Astrocyte of the cerebellum (primary cell): Measurements from ENCODE around the gene KNCN.

Experiments used
- DNase-seq: peaks from one replicate; pipeline ENCODE4 v3.0.0-alpha.2; 2011; ENCODE audit warnings: low read depth
- H3K4me3 ChIP-seq: 2 replicates; pipeline ENCODE4 v1.5.1; 2011; ENCODE audit warnings: mild to moderate bottlenecking, low read depth, low read length, moderate library complexity
- in situ Hi-C: cut with HindIII; loops from 2 replicates; pipeline ENCODE4 v1.10.0; 2017; ENCODE audit warnings: low sequenced_read_pairs
- TF ChIP-seq, protein P1 (sequence below): IDR thresholded peaks from 2 replicates; pipeline ENCODE4 v1.5.1; 2012; ENCODE audit warnings: low read length, low read depth, moderate library complexity, mild to moderate bottlenecking; ENCODE audit errors: missing control alignments

KNCN gene

DNA sequence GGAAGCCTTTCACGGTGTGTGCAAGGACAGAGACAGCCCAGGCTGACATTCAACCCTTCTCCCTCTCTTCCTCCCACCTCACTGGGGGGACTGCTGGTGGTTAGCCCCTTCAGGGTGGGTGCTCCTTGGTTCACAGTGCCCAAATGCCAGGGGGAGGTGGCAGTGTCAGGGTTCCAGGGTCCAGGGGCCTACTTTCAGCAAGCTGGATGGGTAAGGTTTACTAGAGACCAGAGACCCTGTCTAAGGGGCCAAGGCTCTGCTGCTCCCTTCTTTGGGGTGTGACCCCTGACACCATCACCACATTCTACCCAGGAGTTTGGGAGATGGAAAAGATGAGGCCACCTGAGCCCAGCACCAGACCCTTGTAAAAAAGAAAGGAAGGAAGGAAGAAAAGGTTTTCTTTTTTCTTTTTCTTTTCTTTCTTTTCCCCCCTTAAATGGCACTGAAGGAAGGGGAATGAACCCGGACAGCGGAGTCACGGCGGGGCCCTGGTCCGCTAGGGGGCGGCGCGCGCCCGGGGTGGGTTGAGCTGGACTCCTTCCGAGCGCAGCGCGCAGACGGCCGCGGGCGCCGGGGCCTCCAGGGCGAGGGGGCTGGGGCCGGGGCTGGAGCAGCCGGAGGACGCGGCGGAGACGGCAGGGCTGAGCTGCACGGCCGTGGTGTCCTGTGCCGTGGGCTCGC lies 18.8 kb downstream of the KNCN start:
- no peak for DNase-seq
- in situ Hi-C loops: no loop called here
- no peak overlapping the region for H3K4me3 ChIP-seq
- TF ChIP-seq, protein P1, sequence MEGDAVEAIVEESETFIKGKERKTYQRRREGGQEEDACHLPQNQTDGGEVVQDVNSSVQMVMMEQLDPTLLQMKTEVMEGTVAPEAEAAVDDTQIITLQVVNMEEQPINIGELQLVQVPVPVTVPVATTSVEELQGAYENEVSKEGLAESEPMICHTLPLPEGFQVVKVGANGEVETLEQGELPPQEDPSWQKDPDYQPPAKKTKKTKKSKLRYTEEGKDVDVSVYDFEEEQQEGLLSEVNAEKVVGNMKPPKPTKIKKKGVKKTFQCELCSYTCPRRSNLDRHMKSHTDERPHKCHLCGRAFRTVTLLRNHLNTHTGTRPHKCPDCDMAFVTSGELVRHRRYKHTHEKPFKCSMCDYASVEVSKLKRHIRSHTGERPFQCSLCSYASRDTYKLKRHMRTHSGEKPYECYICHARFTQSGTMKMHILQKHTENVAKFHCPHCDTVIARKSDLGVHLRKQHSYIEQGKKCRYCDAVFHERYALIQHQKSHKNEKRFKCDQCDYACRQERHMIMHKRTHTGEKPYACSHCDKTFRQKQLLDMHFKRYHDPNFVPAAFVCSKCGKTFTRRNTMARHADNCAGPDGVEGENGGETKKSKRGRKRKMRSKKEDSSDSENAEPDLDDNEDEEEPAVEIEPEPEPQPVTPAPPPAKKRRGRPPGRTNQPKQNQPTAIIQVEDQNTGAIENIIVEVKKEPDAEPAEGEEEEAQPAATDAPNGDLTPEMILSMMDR: peak; percentile 75

DNA sequence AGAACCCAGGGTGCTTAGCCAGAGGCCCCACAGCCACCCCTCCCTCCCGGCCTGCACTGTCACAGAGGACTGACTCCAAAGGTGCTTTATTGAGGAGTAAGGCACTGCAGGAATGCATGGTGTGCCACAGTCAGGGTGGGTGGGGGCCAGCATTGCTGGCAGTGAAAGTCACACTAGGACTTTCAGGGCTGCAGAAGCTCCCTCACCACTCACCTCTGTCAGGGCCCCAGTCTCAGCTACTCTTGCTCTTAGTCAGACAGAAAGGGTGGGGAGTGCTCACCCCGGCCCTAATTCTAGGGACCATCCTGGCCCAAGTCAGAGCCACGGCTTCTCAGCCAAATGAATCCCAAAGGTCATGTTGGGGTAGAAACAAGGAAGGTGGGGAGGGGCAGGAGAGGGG lies 19.4 kb downstream of the KNCN start:
- DNase-seq: no peak
- TF ChIP-seq, protein P1: no peak
- H3K4me3 ChIP-seq: no peak overlapping the region
- in situ Hi-C loops: no loop called here

DNA sequence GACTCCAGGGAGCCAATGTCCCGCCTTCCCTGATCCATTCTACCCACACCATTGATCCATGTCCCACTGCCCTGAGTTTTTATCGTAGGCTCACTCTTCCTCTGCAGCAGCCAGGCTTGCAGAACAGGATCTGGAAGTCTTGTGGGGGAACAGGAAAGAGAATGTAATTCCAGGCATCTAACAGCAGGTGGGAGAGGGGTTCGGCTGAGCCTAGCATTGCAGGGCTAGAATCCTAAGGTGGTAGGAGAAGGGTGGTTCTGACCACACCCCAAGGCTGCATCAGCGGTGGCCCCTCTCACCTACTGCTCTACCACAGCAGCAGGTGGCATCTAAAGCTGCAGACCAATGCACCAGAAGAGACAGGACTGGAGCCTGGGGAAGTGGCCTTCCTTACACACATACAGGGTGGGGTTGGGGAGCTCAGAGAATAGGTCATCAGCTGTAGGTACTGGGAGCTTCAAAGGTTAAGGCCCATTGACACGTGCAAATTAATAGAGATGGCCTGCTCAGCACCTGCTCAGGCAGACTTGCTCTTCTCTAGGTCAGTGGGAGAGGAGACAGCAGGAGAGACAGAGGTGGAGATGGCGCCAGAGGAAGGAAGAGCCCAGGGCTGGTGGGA lies 20.5 kb downstream of the KNCN start:
- TF ChIP-seq, protein P1: peak; percentile 13
- DNase-seq: no peak
- no peak overlapping the region for H3K4me3 ChIP-seq
- in situ Hi-C loops: no loop called here

DNA sequence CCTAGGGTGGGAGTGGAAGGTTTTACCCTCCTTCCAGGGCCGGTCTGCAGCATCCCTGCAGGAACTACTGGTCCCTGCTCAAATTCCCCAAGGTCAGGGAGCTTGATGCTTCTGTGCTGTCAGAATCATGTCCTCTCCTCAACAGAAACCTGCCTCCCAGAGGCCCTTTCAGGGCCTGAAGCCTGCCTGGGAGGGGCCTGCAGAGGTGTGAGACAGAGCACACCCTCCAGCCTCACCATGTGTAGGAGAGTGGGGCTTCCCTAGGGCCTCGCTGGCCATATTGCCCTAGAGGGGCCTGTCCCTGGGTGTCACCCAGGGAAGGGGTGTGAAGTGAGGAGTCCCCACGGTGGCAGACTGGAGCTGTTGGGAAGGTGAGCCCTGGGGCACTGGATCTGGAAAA lies 21.1 kb downstream of the KNCN start:
- TF ChIP-seq, protein P1: no peak
- no peak overlapping the region for H3K4me3 ChIP-seq
- in situ Hi-C loops: no loop called here
- no peak for DNase-seq

DNA sequence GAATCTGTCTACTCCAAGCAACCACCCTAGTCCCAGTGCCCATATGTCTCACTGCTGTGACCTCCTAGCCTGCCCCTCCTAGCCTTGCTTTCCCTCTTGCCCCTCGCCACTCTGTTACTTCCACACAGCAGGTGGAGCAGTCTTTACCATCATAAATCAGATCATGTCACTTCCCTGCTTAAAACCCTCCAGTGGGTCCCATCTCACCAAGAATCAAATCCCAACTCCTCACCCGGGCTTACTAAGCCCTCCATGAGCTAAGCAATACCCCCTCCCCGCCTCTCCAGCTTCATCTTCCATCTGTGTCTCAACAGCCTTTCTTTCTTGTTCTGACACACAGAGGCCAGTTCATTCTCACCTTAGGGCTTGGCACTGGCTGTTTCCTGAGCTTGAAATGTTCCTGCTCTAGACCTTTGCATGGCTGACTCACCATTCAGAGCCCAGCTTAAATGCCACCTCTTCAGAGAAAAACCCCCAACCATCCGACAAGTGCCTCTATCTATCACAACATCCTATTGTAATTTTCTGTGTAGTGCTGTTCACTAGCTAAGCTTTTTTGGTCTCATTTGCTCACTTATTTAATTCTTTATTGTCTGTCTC lies 22.3 kb downstream of the KNCN start:
- TF ChIP-seq, protein P1: no peak
- no peak for DNase-seq
- in situ Hi-C loops: loop anchor here (5.0 kb wide), 1 partner anchor 52 kb away; no protein-coding TSS in a partner anchor
- H3K4me3 ChIP-seq: no peak overlapping the region

DNA sequence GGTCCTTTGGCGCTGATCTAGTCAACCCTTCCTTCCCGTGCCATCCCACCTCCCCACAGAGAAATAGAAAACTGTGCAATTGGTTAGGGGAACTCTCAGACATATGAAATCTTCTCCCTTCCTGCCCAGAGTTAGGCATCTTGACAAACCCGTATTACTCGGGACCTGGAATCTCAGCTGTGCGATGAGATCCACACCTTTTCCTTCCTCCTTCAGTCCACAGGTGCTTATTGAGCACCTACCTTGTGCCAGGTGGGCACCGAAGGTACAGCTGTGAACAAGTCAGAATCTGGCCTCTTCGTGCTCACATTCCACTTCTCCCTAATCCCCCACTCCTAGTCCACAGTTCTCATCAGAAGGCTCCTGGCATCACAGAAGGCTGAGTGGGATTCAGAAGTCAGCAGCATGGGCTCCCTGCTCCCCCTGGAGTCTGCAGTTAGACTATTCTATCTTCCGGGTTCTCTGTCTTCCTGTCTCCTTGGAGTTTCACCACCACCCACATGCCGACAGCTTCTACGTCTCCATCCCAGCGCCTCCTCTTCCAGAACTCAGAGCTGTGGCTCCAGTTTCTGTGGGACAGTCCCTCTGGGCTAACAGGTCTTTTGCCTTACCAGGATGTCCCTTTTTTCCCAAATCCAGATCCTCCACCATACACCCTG lies 23.0 kb downstream of the KNCN start:
- no peak for DNase-seq
- H3K4me3 ChIP-seq: no peak overlapping the region
- TF ChIP-seq, protein P1: no peak
- in situ Hi-C loops: loop anchor here (5.0 kb wide), 1 partner anchor 51 kb away; no protein-coding TSS in a partner anchor
